Inferior parietal cortex (tissue), 1 donor: ENCODE measurements around the gene FAM219B.
"Not testable (repeated sequence)": the region's sequence is repeated elsewhere in the genome, so short reads cannot be mapped to it uniquely, and the experiment has no call there.

Source experiments
- DNase-seq: peaks from one replicate; pipeline ENCODE4 v3.0.0-alpha.2; 2016; ENCODE audit errors: extremely low spot score

Gene FAM219B

DNA sequence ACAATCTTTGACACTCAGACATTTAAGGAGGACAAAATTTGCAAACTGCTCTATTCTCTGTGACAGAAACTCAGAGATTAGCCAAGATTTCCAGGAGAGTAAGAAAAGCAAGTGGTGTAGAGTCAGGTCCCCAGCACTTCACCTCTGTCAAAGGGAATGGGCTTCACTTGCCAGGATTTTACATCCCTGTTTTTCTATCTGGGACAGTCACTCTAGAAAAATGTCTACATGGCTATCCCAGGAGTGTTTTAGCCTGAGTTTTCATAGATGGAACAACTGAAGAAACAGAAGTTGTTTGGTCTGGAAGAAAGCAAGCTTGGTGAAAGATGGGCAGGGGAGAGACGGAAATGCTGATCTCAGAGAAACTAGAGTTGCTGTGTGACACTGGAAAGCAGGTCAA lies 3.0 kb downstream of the FAM219B start:
- DNase-seq: no peak

DNA sequence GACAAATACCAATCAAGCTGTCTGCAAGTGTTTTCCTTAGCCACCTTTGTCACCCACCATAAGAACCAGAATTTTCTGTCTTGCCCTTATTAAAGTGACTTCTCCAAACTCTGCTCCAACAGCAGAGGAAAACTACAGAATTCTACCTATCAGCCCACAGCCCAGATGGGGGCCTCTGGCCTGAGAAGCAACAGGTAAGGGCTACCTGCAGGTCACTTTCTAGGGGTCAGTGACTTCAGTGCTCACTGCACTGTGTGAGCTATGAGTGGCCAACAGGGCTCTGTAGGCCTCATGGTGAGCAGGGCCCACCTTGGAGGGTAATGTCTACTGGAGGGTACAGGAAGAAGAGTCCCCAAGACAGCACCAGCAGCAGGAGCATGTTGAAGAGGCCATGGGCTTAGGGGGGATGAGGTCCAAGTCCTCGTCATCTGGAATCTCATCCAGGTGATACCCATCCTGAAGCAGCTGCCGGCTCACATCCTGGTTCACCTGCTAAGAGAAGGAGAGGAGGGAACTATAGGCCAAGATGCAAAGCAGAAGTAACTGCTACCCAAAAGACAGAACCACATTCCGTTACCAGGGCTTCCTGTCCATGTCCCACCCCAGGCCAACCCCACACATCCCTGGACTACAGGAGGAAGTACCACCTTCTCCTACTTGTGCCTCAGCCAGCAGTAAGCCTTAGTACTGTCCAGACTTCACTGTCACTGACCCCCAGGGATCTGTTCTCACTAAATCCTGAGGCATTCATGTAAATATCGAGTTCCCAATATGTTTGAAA lies 4.2 kb downstream of the FAM219B start:
- DNase-seq: no peak

DNA sequence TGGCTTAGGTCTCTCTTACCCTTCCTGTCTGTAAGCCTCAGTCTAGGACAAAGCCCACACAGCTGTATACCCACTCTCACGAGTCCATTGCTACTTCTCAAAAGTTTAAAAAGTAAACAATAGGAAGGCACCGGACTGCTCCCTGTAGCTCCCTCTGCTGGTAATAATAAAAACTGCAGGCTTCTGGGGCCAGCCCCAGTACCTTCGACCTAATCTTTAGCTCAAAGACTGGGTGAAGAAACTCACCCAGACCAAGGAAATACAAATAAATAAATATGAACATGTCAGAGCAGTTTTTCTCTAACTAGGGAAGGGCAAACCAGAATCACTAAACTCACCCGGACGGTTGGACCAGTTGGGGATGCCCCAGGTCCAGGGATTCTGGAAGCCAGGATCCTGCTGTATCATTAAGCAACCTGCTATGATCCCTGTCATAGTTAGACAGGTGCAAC lies 5.0 kb downstream of the FAM219B start:
- DNase-seq: peak; percentile 79

DNA sequence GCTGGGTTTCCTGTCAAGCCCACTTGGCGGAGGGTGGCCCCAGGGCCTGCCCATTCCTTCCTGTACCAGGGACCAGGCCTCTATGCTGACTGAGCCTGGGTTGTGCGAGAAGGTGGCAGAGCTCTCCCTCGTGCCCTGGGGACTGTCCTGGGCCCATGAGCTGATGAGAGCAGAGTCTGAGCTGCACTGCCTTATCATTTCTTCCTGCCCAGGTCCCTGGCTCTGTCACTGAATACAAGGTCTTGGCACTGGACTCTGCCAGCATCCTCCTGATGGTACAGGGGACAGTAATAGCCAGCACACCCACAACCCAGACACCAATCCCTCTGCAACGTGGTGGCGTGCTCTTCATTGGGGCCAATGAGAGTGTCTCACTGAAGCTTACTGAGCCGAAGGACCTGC lies 9.3 kb downstream of the FAM219B start:
- DNase-seq: no peak

DNA sequence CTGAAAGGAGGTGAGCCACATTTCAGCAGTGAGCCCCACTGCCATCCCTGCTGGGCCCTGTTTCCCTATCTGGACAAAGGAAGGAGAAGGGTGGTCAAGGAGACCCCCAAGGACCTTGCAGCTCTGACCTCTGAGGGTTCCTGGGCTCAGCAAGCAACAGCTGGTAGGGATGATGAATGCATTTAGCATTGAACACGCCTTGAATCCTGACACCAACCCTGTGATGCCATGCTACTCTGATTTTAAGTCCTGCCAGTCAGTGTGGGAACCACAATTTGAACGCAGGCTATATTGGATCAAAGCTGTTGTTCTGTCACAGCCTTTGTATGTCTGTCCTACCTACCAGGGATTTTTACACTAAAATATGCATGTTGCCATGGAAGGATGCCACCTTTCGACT lies 10.3 kb downstream of the FAM219B start:
- DNase-seq: no peak

DNA sequence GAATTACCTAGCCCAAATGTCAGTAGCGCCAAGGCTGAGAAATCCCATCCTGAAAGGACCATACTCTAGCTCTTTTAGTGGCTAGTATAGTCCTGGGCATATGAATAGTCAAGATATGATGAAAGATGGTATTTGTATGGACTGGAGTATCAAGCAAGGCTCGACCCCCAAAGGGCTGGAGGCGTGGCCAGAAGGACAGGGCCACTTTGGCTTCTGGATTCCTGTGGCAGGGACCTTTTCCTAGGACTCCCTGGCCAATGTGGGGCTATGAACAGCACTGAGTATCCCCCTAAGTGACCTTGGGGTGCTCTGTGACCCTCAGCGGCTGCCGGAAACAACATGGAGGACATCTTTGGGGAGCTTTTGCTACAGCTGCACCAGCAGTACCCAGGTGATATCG lies 10.8 kb downstream of the FAM219B start:
- DNase-seq: no peak

- not testable (repeated sequence) for DNase-seq
Measured at GRCh38 chr15:74894383-74894782, 12.3 kb downstream of the FAM219B start.

GRCh38 chr15:74893627-74894026 lies 13.0 kb downstream of the FAM219B start:
- DNase-seq: no peak

DNA sequence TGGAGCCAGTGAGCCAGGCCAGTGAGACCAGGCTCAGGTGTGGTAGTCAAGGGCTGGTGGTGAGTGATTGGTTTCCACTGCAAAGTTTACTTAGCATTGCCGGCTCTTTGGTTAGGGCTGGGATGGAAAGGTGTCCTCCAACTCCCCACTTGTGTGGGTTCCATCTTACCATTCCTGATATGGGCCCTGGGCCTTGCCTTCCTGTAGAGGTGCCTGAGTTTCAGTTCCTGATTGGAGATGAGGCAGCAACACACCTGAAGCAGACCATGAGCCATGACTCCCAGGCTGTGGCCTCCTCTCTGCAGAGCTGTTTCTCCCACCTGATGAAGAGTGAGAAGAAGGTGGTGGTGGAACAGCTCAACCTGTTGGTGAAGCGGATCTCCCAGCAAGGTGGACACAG lies 13.7 kb downstream of the FAM219B start:
- DNase-seq: no peak

GRCh38 chr15:74892313-74892712 lies 14.3 kb downstream of the FAM219B start:
- DNase-seq: no peak

DNA sequence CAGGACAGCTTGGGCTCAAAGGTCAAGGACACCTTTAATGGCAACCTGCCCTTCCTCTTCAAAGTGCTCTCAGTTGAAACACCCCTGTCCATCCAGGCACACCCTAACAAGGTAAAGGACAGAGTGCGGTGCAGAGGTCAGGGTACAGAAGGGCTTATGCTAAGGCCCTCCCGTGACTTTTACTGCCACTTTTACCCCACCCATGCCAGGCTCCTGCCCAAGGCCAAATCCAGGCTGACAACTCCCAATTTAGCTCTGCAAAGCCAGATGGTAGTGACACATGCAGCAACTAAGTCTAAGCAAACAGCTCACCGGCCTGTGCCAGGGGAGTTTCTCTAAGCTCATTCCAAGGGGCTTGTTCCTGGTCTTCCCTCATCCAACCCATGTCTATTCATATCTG lies 15.2 kb downstream of the FAM219B start:
- DNase-seq: no peak

- no peak for DNase-seq
Measured at GRCh38 chr15:74890665-74890960, 16.0 kb downstream of the FAM219B start.

- peak; percentile 93 for DNase-seq
Measured at GRCh38 chr15:74889883-74890664, 16.6 kb downstream of the FAM219B start, which contains the start of gene MPI. Gene MPI (plus strand): TSS chr15:74890042. CDS start chr15:74890074, 32 bp downstream.

DNA sequence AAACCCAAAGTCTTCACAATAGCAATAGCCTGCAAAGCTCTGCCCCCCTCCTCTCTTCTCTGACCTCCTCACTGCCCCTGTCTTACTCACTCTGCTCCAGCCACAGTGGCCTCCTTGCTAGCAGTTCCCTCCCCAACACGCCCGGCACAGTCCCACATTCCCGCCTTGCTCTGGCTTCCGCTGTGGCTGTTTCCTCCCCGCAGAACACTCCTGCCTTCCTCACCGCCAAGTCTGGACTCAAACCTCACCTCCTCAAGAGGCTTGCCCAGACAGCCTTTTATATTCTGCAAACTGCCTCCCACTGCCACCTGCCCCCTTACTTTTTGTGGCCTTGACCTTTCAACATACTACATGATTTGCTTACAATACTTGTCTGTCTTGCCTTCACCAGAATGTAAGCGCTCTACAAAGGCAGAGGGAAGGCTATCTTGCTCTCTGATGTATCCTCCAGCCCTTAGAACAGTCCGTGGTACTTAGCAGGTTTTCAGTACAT lies 17.2 kb downstream of the FAM219B start:
- no peak for DNase-seq

DNA sequence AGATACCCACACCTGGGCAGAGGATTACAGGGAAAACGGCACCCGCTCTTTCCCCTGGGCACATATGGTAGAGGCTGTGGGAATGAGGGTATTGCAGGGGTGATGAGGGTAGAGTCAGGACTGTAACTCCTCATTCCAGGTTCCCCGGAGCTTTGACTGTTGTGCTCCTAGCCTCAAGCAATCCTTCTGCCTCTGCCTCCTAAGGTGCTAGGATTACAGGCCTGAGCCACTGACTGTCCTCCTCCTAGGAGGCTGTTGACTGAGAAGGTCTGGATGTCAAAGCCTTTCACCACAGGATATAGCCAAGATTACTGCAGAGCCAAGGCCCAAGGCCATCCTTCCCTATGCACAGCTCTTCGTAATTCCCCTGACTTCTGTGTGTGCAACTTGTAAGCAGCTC lies 17.9 kb downstream of the FAM219B start:
- no peak for DNase-seq

DNA sequence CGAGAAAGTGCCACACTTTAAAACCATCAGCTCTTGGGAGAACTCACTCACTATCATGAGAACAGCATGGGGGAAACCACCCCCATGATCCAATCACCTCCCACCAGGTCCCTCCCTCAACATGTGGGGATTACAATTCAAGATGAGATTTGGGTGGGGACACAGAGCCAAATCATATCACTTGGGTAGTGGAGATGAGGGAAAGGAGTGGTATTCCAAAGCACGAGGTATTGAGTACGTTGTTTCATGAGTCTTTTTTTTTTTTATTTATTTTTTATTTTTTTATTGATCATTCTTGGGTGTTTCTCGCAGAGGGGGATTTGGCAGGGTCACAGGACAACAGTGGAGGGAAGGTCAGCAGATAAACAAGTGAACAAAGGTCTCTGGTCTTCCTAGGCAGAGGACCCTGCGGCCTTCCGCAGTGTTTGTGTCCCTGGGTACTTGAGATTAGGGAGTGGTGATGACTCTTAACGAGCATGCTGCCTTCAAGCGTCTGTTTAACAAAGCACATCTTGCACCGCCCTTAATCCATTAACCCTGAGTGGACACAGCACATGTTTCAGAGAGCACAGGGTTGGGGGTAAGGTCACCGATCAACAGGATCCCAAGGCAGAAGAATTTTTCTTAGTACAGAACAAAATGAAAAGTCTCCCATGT lies 19.0 kb downstream of the FAM219B start:
- not testable (repeated sequence) for DNase-seq

- DNase-seq: no peak
Measured at GRCh38 chr15:74885461-74885860, 21.2 kb downstream of the FAM219B start.

- DNase-seq: no peak
Measured at GRCh38 chr15:74884428-74885223, 22.0 kb downstream of the FAM219B start.

GRCh38 chr15:74882528-74882927 lies 24.1 kb downstream of the FAM219B start:
- DNase-seq: no peak

DNA sequence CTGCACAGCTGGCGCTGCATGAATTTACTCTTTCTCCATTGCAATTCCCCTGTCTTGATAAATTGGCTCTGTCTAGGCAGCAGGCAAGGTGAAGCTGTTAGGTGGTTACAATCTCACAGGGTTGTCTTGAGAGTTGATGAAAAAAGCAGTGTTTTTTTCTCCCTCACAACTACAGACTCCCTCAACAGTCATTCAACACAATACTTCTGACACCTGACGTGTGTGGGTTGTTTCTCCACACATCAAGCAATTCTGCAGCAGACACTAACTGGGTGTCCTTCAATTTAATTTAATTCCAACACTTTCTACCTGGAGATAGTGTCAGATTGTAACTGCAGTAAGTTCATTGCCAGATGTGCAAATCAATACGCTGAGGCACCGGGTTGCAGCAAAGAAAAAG lies 28.4 kb downstream of the FAM219B start:
- no peak for DNase-seq

DNA sequence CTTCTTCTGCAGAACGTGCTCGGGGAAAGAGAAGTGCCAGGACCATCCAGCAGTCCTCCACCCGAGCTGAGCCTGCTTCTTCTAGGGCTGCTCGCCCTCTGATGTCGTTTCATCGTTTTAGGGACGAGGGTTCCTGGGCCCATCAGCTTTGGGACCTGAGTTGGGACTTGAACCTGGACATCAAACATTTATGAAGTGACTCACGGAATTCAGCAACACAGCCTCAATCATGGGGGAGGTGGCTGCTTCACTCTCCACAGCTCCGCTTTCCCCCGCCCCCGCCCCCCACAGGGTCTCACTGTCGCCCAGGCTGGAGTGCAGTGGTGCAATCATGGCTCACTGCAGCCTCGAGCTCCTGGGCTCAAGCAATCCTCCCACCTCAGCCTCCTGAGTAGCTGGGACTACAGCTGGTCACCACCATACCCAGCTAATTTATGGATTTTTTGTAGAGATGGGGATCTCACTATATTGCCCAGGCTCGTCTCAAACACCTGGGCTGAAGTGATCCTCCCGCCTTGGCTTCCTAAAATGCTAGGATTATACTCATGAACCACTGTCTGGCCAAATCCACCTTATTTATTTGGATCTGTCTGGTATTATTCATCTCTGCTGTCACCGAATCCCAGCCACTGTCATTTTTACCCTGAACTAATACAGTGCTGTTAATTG lies 32.8 kb downstream of the FAM219B start:
- no peak for DNase-seq
